ENCODE results near the gene EVPLL. TPM values are rescaled to one million over a fixed set of nuclear protein-coding genes. Genes with fewer than 3 reads are reported as not detected.

EVPLL gene
- not detected for polyA plus RNA-seq (2012; ENCODE audit: insufficient read length, low read depth)

GRCh38 chr17:18377437-18378204, at the start of gene EVPLL:
Gene EVPLL (plus strand): TSS chr17:18377778. CDS start chr17:18380938, 3,160 bp downstream.
- TF ChIP-seq SIN3A (IDR thresholded peaks at IDR 0.05; ENCODE audit: borderline replicate concordance, insufficient read depth, low read length) (no peak), TAF1 (IDR thresholded peaks at IDR 0.05; ENCODE audit: borderline replicate concordance, insufficient read depth, low read length) (no peak), POLR2AphosphoS5 (IDR thresholded peaks at IDR 0.05; ENCODE audit: low read depth, low read length) (no peak), FOXP2 (optimal IDR thresholded peaks at IDR 0.05; ENCODE audit: borderline replicate concordance, extremely low read depth, extremely low read length, insufficient read depth) (no peak)
- TF ChIP-seq, protein P1, sequence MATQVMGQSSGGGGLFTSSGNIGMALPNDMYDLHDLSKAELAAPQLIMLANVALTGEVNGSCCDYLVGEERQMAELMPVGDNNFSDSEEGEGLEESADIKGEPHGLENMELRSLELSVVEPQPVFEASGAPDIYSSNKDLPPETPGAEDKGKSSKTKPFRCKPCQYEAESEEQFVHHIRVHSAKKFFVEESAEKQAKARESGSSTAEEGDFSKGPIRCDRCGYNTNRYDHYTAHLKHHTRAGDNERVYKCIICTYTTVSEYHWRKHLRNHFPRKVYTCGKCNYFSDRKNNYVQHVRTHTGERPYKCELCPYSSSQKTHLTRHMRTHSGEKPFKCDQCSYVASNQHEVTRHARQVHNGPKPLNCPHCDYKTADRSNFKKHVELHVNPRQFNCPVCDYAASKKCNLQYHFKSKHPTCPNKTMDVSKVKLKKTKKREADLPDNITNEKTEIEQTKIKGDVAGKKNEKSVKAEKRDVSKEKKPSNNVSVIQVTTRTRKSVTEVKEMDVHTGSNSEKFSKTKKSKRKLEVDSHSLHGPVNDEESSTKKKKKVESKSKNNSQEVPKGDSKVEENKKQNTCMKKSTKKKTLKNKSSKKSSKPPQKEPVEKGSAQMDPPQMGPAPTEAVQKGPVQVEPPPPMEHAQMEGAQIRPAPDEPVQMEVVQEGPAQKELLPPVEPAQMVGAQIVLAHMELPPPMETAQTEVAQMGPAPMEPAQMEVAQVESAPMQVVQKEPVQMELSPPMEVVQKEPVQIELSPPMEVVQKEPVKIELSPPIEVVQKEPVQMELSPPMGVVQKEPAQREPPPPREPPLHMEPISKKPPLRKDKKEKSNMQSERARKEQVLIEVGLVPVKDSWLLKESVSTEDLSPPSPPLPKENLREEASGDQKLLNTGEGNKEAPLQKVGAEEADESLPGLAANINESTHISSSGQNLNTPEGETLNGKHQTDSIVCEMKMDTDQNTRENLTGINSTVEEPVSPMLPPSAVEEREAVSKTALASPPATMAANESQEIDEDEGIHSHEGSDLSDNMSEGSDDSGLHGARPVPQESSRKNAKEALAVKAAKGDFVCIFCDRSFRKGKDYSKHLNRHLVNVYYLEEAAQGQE (IDR thresholded peaks at IDR 0.05; ENCODE audit: insufficient read depth in 1 of 2, low read depth in 2 of 2, low read length in 2 of 2) = no peak

DNA sequence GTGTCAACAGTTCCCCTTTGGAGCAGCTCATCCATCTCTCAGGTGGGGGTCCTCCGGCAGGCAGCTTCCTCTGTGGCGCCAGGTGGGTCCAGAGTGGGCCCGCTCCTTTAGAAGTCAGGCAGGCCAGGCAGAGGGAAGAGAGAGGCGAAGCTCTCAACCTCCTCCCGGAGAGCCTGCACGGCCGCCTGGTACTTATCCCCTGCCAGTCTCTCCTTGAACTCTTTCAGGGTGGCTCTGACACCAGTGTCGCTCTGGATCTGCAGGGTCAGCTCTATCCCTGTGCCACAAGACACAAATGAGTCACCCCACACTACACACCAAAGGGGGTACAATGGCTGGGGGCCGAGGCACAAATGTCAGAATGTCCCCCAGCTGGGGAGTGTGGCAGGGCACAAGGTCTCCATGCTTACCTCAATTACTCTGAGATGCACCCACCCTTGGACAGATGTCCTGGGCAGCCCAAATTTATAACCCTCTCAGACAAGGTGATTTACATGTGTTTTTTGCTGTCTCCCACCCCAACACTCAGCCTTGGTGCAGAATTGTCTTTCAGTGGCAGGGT, 48.9 kb upstream of the EVPLL start:
- TF ChIP-seq POLR2AphosphoS5 (IDR thresholded peaks at IDR 0.05; ENCODE audit: low read depth, low read length) (no peak; the same call in 1 of the 2 replicates), FOXP2 (optimal IDR thresholded peaks at IDR 0.05; ENCODE audit: borderline replicate concordance, extremely low read depth, extremely low read length, insufficient read depth) (no peak), TAF1 (IDR thresholded peaks at IDR 0.05; ENCODE audit: borderline replicate concordance, insufficient read depth, low read length) (no peak), SIN3A (IDR thresholded peaks at IDR 0.05; ENCODE audit: borderline replicate concordance, insufficient read depth, low read length) (no peak)

DNA sequence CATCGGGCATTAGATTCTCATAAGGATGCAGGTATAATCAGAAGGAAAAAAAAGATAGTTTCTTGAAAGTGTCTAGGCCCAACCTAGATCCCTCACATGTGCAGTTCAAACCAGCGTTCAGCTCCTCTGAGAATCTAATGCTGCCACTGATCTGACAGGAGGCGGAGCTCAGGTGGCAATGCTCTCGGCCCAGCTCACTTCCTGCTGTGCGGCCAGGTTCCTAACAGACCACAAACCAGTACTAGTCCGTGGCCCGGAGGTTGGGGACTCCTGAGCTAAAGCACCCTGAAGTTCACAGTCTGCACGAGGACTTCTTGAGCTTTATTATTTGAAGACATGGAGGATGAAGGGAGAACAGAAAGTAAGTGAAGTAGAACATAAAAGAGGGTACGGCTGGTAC, 45.7 kb upstream of the EVPLL start:
- TF ChIP-seq SIN3A (IDR thresholded peaks at IDR 0.05; ENCODE audit: borderline replicate concordance, insufficient read depth, low read length) (no peak), POLR2AphosphoS5 (IDR thresholded peaks at IDR 0.05; ENCODE audit: low read depth, low read length) (no peak), TAF1 (IDR thresholded peaks at IDR 0.05; ENCODE audit: borderline replicate concordance, insufficient read depth, low read length) (no peak), FOXP2 (optimal IDR thresholded peaks at IDR 0.05; ENCODE audit: borderline replicate concordance, extremely low read depth, extremely low read length, insufficient read depth) (no peak)
- TF ChIP-seq, protein P1 (IDR thresholded peaks at IDR 0.05; ENCODE audit: insufficient read depth in 1 of 2, low read depth in 2 of 2, low read length in 2 of 2) = no peak

GRCh38 chr17:18332909-18333489, 44.6 kb upstream of the EVPLL start:
- no peak for TF ChIP-seq SIN3A (IDR thresholded peaks at IDR 0.05; ENCODE audit: borderline replicate concordance, insufficient read depth, low read length)
- TF ChIP-seq, protein P1 (IDR thresholded peaks at IDR 0.05; ENCODE audit: insufficient read depth in 1 of 2, low read depth in 2 of 2, low read length in 2 of 2) = no peak
- no peak for TF ChIP-seq FOXP2 (optimal IDR thresholded peaks at IDR 0.05; ENCODE audit: borderline replicate concordance, extremely low read depth, extremely low read length, insufficient read depth)
- no peak for TF ChIP-seq TAF1 (IDR thresholded peaks at IDR 0.05; ENCODE audit: borderline replicate concordance, insufficient read depth, low read length)
- no peak for TF ChIP-seq POLR2AphosphoS5 (IDR thresholded peaks at IDR 0.05; ENCODE audit: low read depth, low read length)

GRCh38 chr17:18339933-18340332, 37.6 kb upstream of the EVPLL start:
- TF ChIP-seq SIN3A (IDR thresholded peaks at IDR 0.05; ENCODE audit: borderline replicate concordance, insufficient read depth, low read length) (no peak), POLR2AphosphoS5 (IDR thresholded peaks at IDR 0.05; ENCODE audit: low read depth, low read length) (no peak), FOXP2 (optimal IDR thresholded peaks at IDR 0.05; ENCODE audit: borderline replicate concordance, extremely low read depth, extremely low read length, insufficient read depth) (no peak), TAF1 (IDR thresholded peaks at IDR 0.05; ENCODE audit: borderline replicate concordance, insufficient read depth, low read length) (no peak)
- TF ChIP-seq, protein P1 (IDR thresholded peaks at IDR 0.05; ENCODE audit: insufficient read depth in 1 of 2, low read depth in 2 of 2, low read length in 2 of 2) = no peak
